Measurements from ENCODE around the gene RPS21.

DNA sequence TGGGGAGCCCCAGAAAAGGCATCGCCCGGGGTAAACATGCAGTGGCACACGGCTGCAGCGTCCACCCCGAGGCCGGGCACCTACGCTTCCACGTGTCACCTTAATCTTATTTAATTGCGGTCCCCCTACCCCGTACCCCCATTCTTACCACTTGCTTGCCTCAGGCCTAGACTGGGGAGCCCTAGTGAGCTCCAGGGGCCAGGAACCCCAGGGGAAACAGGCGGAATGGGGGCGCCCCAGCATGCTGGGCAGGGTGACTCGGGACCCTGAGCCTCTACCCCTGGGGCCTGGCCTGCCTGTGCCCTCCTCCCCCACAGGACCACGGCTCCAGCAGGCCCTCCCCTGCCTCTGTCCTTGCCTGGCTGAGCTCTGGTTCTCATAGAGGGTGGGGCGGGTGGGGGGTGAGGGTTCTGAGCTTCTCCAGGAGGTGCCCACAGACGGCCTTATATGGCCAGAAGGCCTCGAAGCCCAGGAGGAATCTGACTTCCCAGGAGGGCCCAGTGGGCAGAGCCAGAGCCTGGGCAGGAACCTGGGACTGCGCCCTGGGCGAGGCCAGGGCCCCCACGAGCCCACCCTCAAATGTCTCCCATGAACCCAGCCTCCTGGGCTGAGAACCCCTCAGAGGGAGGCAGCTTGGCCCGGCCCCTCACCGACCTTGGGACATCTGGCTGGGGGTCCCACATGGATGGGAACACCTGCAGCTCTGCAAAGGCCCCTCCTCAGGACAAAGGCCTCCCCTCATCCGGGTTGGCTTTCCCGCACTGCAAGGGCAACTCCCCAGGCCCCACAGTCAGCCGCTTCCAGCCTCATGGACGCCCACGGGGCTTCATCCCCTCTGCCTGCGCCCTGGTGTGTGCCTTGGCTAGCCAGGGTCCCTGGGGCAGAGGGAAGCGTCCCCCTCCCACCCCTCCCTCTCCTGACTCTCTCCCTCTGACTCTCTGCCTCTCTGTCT is 14.6 kb upstream of the RPS21 start:
- TF ChIP-seq EZH2 (IDR thresholded peaks at IDR 0.05; ENCODE audit: insufficient read depth, poor library complexity, severe bottlenecking) (no peak), EZH2phosphoT487 (IDR thresholded peaks at IDR 0.05; ENCODE audit: insufficient read depth, low read depth) (no peak)

All from GM23248 (cell line).